Embryonic facial prominence (tissue), 1 donor: Measurements from ENCODE around the gene GPC6.

Experiments
- DNase-seq: peaks from one replicate; pipeline ENCODE4 v3.0.0-alpha.2; 2016; ENCODE audit errors: extremely low spot score

Gene GPC6

GRCh38 chr13:94345374-94346195 lies 1119.0 kb downstream of the GPC6 start:
- DNase-seq = no peak

DNA sequence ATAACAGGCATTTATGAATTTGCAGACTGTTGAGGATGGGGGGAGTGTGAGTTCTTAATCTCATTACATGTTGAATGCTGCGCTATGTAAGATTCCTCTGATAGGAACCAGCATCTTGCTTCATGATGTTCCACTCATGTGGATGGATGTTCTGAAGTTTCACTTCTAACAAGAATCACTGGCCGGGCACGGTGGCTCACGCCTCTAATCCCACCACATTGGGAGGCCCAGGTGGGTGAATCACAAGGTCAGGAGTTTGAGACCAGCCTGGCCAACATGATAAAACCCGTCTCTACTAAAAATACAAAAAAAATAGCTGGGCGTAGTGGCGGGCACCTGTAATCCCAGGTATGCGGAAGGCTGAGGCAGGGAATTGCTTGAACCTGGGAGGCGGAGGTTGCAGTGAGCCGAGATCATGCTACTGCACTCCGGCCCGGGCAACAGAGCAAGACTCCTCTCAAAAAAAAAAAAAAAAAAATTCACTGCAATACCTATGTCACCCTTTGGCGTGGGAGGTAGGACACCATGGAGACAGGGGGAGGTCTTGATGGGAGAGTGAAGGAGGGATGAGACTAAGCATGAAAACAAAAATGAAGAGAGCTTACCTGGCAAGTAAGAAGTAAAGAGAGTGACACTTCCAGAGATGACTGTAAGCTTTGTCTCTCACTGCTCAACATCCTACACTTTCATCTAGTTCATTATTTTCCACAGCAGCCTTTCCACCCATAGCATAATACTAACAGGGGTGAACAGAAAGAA lies 1119.8 kb downstream of the GPC6 start:
- no peak for DNase-seq

GRCh38 chr13:94351292-94351990 lies 1124.8 kb downstream of the GPC6 start:
- DNase-seq = no peak

- no peak for DNase-seq
Measured at GRCh38 chr13:94352057-94352456, 1125.5 kb downstream of the GPC6 start.

DNA sequence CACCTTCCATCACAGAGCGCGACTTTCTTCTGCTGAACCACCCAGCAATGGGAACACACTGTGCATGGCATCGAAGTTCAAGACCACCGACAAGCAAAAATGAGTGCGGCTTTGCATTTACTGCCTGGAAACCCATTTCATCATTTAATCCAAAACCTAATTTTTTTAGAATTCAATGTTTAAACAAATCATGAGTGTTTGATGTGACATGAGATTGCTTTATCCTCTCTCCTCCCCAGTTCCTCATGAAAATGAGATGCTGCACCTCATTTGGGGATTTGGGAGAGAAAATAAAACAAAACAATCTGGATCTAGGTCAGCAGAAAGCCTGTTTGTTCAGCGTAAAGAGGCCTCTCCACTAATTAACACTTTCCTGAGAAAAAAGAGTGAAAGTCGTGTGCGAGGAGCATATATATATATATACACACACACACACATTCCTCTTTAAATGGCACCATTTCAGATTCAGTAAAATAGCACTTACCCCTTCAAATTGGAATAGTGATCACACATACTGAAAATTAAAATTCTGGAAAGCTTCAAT lies 1126.6 kb downstream of the GPC6 start:
- no peak for DNase-seq

- DNase-seq = no peak
Measured at GRCh38 chr13:94359875-94360274, 1133.3 kb downstream of the GPC6 start.

GRCh38 chr13:94362411-94362909 lies 1135.9 kb downstream of the GPC6 start:
- peak; percentile 90 for DNase-seq

- DNase-seq = no peak
Measured at GRCh38 chr13:94366677-94367076, 1140.1 kb downstream of the GPC6 start.

- no peak for DNase-seq
Measured at GRCh38 chr13:94369972-94370436, 1143.4 kb downstream of the GPC6 start.

GRCh38 chr13:94371855-94372254 lies 1145.2 kb downstream of the GPC6 start:
- DNase-seq = no peak

DNA sequence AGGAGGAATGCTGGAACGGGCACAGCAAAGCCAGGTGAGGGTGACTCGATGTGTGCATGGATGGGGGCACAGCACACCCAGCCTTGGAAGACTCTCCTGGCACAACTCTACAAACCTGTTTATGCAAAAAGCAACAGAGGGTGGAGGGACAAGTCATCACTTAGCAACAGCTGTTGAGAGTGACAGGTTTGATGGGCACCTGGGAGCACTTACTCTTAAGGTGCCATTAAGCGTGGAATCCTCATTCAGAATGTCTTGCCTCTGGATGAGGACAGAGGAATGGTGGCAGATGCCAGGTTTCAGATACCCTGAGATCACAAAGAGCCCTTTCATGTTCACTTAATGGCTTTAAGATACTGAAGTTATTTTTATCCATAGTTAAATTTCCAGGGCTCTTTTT lies 1155.9 kb downstream of the GPC6 start:
- no peak for DNase-seq

- no peak for DNase-seq
Measured at GRCh38 chr13:94382960-94383359, 1156.4 kb downstream of the GPC6 start.

GRCh38 chr13:94384231-94384905 lies 1157.8 kb downstream of the GPC6 start:
- no peak for DNase-seq

- DNase-seq = no peak
Measured at GRCh38 chr13:94387047-94387446, 1160.4 kb downstream of the GPC6 start.

DNA sequence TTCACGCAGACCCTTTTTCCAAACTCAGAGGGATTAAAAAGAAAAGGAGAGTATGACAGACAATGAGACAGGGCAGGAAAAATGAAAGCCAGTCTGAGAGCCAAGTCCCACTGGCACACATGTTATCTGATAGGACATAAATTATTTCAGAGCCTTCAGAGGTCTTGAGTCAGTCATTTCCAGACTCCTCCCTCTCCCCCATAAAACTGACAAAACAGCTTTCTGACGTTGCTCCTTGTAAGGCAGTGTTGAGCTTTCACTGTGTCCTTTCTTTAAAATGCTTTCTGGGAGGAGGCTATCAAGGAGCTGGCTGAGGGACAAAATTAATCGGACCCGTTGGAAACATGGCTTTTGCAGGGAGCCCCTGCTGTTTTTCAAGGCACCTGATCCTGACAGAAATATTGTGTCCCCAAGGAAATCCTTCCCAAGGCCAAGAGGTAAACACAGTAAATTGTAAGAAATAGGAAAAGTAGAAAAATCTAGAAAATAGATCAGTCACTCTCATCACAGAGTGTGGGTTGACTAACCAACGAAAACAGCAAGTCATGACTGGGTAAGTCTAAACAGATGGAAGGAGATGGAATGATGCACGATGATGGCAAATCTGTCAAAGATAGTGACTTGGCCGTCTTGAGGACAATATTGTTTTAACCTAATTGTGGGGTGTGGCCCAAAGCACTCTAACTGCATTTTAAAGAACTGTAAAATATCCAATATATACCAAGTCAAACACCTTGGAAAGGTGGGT lies 1163.2 kb downstream of the GPC6 start:
- no peak for DNase-seq

DNA sequence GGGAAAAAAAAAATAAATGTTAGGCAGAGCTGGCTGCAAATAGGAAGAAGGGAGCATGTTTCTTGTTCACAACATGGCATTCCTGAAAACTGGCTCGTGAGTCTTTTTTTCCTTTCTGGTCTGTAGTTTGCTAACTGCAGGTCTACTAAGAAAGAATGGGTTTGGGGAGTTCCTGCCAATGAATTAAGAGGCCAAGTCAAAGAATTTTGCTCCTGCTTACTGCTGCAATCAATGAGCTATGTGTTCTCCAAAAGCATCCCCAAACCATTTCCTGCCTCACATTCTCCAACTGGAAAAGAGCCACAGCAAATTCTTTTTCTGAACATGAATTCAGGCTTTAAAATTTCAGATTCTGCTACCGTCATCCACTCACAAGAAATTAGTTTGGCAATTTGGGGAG lies 1164.3 kb downstream of the GPC6 start:
- DNase-seq = no peak

DNA sequence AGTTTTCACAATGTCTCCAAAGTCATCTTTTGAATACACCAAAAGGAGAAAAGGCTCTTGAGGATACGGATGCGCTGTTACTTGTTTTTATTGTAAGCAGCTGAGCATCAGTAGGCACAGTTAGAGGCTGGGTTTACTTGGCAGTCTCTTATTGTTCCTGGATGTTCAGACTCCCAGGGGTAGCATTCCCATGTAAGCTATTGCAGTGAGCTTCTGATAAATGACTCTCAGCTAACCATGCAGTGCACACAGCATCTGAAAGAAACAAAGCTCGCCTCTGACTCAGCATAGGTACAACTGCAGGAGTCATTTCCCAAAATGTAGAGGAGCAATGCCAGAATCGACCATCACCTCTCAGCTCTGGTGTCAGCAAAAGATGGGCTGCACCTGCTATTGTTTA lies 1168.1 kb downstream of the GPC6 start:
- no peak for DNase-seq

DNA sequence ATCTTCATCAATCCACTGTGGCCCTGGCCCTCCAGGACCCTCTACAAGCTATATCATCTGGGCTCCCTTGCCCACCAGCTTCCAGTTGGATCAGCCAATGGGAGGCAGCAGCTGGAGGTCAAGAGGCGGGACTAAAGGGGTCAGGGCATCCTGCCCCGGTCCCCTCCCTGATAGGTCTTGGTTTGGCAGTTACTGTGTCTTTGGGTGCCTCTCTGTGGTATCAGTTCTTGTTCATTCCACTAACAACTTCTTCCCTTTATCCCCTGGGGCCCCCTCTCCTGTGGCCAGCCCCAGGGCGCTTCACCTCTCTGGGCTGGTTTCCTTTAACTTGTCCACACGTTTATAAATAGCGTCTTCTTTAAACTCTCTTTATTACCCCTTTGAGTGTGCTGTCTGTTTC lies 1169.3 kb downstream of the GPC6 start:
- no peak for DNase-seq

GRCh38 chr13:94399812-94400211 lies 1173.2 kb downstream of the GPC6 start:
- no peak for DNase-seq

DNA sequence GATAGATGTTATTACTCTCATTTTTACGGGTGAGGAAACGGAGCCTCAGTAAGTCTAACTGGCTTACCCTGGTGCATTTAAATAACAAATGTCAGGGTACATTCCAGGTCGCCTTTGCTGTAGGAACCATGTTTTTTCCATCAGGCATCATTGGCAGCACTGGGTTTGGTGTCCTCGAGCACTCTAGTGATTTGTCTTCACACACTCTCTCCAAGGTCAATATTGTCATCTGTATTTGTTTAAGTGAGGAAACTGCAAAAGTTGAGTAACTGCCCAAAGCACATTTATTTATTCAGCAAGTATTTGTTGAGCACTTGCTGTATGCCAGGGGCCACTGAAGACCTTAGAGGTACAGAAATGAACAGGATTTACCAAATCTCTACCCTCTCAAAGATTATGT lies 1174.3 kb downstream of the GPC6 start:
- no peak for DNase-seq
